Ectodermal cell (in vitro differentiated cells): ENCODE results near the gene NOXA1. TPM values are rescaled to one million over a fixed set of nuclear protein-coding genes. Genes with fewer than 3 reads are reported as not detected.
"Not testable (repeated sequence)": the region's sequence is repeated elsewhere in the genome, so short reads cannot be mapped to it uniquely, and the experiment has no call there.

Source experiments
- H3K27ac ChIP-seq: 2 replicates; pipeline ENCODE4 v1.7.0; 2013; ENCODE audit warnings: mild to moderate bottlenecking, low read depth, low read length; ENCODE audit not compliant: insufficient read depth, poor library complexity, severe bottlenecking
- H3K27me3 ChIP-seq: 2 replicates; pipeline ENCODE4 v1.7.0; 2013; ENCODE audit warnings: mild to moderate bottlenecking, low read length; ENCODE audit not compliant: insufficient read depth, control insufficient read depth, poor library complexity, severe bottlenecking
- H3K36me3 ChIP-seq: one replicate; pipeline ENCODE4 v1.7.0; 2013; ENCODE audit warnings: low read length; ENCODE audit not compliant: control insufficient read depth, insufficient read depth
- H3K4me1 ChIP-seq: one replicate; pipeline ENCODE4 v1.7.0; 2013; ENCODE audit warnings: low read length; ENCODE audit not compliant: control insufficient read depth, insufficient read depth
- H3K4me3 ChIP-seq: 2 replicates; pipeline ENCODE4 v1.7.0; 2013; ENCODE audit warnings: low read depth, low read length, control low read depth; ENCODE audit not compliant: insufficient read depth
- H3K9me3 ChIP-seq: 2 replicates; pipeline ENCODE4 v1.7.0; 2013; ENCODE audit warnings: mild to moderate bottlenecking, low read length, moderate library complexity; ENCODE audit not compliant: control insufficient read depth
- WGBS, 2 experiments: methylation state at CpG; one replicate each; pipeline ENCODE4 v1.1.7; 2013; ENCODE audit warnings: missing lambda C conversion rate in 2 of 2; 5-methylcytosine and 5-hydroxymethylcytosine counted together
- polyA plus RNA-seq, 4 experiments: library from polyadenylated mRNA; stranded (reverse); fragments of 50-300 nt; gene quantifications; one replicate each; pipeline ENCODE4 v1.2.3, GENCODE V29; 2013

Gene NOXA1, protein sequence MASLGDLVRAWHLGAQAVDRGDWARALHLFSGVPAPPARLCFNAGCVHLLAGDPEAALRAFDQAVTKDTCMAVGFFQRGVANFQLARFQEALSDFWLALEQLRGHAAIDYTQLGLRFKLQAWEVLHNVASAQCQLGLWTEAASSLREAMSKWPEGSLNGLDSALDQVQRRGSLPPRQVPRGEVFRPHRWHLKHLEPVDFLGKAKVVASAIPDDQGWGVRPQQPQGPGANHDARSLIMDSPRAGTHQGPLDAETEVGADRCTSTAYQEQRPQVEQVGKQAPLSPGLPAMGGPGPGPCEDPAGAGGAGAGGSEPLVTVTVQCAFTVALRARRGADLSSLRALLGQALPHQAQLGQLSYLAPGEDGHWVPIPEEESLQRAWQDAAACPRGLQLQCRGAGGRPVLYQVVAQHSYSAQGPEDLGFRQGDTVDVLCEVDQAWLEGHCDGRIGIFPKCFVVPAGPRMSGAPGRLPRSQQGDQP
- 1.1 TPM for polyA plus RNA-seq (2013, experiment 1 of 4)
- polyA plus RNA-seq (2013, experiment 2 of 4), result 0.59 TPM
- polyA plus RNA-seq (2013, experiment 3 of 4), result 1.3 TPM
- 1.4 TPM for polyA plus RNA-seq (2013, experiment 4 of 4)

- WGBS, 2 experiments, result 1% methylated on average over 113 of the region's 113 CpGs
- Histone ChIP-seq H3K9me3 (no peaks in the 10 kb centered on the region), H3K27ac (no peak within 1 kb of the TSS), H3K27me3 (peaks cover 27% of the 10 kb centered on the region), H3K4me3 (peak within 1 kb of the TSS; percentile 65), H3K4me1 (no peaks in the 10 kb centered on the region), H3K36me3 (no peaks in the 10 kb centered on the region)
Observed at GRCh38 chr9:137422604-137423513, at the start of gene NOXA1, which contains the start of gene EXD3. TSS of gene NOXA1 (plus strand) at chr9:137423393. CDS start at chr9:137423530, 137 bp downstream. TSS of gene EXD3 (minus strand) at chr9:137423162. CDS start at chr9:137395357, 27,805 bp downstream.

DNA sequence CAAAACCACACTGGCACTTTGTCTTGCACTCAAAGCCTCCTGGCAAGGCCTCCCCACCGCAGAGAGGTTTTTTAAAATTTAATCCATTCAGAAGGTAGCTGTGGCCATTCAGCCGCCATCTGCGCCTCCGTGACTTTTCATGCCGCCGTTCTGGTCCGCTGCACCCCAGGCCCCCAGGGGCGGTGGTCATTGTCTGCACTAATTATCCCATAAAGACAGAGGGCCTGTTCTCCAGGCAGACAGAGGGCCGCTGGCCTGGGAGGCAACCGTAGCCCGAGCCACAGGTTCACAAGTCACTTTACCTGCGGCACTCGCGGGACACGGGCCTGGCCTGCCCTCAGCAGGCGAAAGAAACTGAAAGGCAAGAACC is 49.6 kb upstream of the NOXA1 start:
- no peaks in the 10 kb centered on the region for H3K36me3 ChIP-seq
- WGBS, 2 experiments, result 78 to 84% methylated on average over 16 of the region's 16 CpGs
- no peaks in the 10 kb centered on the region for H3K9me3 ChIP-seq
- H3K4me3 ChIP-seq, result no peak overlapping the region
- H3K27ac ChIP-seq, result peak overlapping the region; percentile 31
- H3K27me3 ChIP-seq, result no peaks in the 10 kb centered on the region
- peaks cover 34% of the 10 kb centered on the region for H3K4me1 ChIP-seq

DNA sequence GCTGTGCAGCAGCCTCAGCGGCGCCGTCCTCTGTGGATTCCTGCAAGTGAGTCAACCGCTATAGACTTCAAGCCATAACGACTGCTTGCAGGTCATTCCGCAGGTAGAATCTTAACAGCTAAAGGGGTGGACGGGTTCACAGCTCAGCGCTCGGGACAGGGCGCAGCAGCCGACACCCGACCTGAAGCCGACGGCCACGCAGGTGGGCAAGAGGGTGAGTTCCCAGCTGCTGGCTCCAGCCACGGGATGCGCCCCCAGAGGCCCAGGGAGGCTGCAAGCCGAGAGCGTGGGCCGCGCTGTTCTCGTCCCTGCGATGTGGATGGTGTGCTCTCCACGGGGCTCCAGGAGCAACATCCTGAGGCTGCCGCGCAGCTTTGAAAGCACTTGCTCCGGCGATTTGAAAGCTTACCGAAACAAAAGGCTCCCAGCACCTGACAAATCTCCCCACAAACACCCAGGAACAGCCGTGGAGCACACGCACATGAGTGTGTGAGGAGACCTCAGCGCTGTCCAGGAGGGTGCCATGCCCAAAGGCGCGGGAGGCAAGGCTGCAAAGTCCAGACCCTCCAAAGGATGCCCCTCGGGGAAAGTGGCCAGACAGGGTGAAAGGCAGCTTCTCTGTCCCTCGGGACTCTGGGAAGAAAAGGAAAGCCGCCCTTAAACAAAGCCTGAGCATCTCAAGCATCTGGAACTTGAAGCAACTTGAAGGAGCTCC is 48.9 kb upstream of the NOXA1 start:
- no peak overlapping the region for H3K27ac ChIP-seq
- H3K4me3 ChIP-seq, result no peak overlapping the region
- 95% methylated on average over 37 of the region's 37 CpGs for WGBS, 2 experiments
- peaks cover 28% of the 10 kb centered on the region for H3K4me1 ChIP-seq
- no peaks in the 10 kb centered on the region for H3K36me3 ChIP-seq
- H3K9me3 ChIP-seq, result no peaks in the 10 kb centered on the region
- H3K27me3 ChIP-seq, result no peaks in the 10 kb centered on the region

DNA sequence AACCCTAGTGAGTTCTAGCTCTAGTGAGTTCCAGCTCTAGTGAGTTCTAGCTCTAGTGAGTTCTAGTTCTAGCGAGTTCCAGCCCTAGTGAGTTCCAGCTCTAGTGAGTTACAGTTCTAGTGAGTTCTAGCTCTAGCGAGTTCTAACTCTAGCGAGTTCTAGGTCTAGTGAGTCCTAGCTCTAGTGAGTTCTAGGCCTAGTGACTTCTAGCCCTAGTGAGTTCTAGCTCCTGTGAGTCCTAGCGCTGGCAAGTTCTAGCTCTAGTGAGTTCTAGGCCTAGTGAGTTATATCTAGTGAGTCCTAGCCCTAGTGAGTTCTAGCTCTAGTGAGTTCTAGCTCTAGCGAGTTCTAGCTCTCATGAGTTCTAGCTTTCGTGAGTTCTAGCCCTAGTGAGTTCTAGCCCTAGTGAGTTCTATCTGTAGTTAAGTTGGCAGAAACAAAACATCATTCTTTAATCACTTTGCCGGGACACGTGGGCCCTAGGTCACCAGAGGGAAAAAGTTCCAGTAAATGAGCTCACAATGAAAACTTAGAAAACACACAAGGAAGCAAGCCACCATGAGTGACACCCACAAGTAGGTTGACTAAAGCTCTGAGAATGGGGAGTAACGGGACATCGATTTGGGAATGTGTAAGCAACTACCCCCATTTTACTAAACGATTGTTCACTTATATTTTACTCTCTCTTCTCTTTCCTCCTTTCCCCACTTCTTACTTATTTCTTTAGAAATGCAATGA is 47.7 kb upstream of the NOXA1 start:
- H3K36me3 ChIP-seq, result no peaks in the 10 kb centered on the region
- H3K4me1 ChIP-seq, result peaks cover 16% of the 10 kb centered on the region
- no peaks in the 10 kb centered on the region for H3K27me3 ChIP-seq
- H3K9me3 ChIP-seq, result no peaks in the 10 kb centered on the region
- WGBS, 2 experiments, result 95 to 96% methylated on average over 11 of the region's 11 CpGs
- no peak overlapping the region for H3K27ac ChIP-seq
- H3K4me3 ChIP-seq, result no peak overlapping the region

- WGBS, 2 experiments, result 92 to 94% methylated on average over 12 of the region's 12 CpGs
- no peak overlapping the region for H3K27ac ChIP-seq
- H3K36me3 ChIP-seq, result no peaks in the 10 kb centered on the region
- peaks cover 12% of the 10 kb centered on the region for H3K4me1 ChIP-seq
- H3K9me3 ChIP-seq, result no peaks in the 10 kb centered on the region
- no peaks in the 10 kb centered on the region for H3K27me3 ChIP-seq
- H3K4me3 ChIP-seq, result no peak overlapping the region
Observed at GRCh38 chr9:137376386-137376785, 46.8 kb upstream of the NOXA1 start.

DNA sequence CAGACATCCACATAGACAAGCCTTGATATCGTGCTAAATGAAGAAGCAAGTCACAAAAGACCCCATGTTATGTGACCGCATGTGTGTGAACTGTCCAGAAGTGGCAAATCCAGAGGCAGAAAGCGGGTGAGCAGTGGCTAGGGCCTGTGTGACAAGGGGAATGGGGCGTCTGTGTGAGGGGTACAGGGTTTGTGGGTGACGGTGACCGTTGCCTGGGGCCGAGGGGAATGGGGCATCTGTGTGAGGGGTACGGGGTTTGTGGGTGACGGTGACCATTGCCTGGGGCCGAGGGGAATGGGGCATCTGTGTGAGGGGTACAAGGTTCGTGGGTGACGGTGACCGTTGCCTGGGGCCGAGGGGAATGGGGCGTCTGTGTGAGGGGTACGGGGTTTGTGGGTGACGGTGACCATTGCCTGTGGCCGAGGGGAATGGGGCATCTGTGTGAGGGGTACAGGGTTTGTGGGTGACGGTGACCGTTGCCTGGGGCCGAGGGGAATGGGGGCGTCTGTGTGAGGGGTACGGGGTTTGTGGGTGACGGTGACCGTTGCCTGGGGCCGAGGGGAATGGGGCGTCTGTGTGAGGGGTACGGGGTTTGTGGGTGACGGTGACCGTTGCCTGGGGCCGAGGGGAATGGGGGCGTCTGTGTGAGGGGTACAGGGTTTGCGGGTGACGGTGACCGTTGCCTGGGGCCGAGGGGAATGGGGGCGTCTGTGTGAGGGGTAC is 44.3 kb upstream of the NOXA1 start:
- H3K4me1 ChIP-seq, H3K27ac ChIP-seq, H3K4me3 ChIP-seq, H3K36me3 ChIP-seq, H3K27me3 ChIP-seq, H3K9me3 ChIP-seq: not testable (repeated sequence)
- 92% methylated on average over 29 to 33 of the region's 37 CpGs for WGBS, 2 experiments

- Histone ChIP-seq H3K36me3 (no peaks in the 10 kb centered on the region), H3K27ac (no peak overlapping the region), H3K4me3 (no peak overlapping the region), H3K4me1 (no peaks in the 10 kb centered on the region), H3K27me3 (no peaks in the 10 kb centered on the region), H3K9me3 (no peaks in the 10 kb centered on the region)
- WGBS, 2 experiments, result 89 to 93% methylated on average over 12 of the region's 12 CpGs
Observed at GRCh38 chr9:137379761-137380161, 43.4 kb upstream of the NOXA1 start.

DNA sequence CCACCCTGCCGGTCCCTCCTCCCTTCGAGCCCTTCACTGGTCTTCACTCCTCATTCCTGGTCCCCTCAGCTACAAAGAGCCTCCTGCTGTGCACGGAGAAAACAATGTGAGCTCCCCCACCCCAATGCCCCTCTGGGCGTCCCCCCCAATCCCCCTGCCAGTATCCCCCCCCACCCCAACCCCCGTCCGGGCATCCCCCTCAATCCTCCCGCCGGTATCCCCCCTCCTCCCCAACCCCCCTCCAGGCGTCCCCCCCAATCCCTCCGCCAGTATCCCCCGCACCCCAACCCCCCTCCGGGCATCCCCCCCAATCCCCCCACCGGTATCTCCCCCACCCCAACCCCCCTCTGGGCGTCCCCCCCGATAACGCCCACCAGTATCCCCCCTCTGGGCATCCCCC is 43.0 kb upstream of the NOXA1 start:
- Histone ChIP-seq H3K27ac (no peak overlapping the region), H3K36me3 (no peaks in the 10 kb centered on the region), H3K4me1 (no peaks in the 10 kb centered on the region), H3K9me3 (no peaks in the 10 kb centered on the region), H3K4me3 (no peak overlapping the region), H3K27me3 (no peaks in the 10 kb centered on the region)
- WGBS, 2 experiments, result 79 to 85% methylated on average over 2 to 3 of the region's 16 CpGs

- H3K9me3 ChIP-seq, result no peaks in the 10 kb centered on the region
- H3K36me3 ChIP-seq, result no peaks in the 10 kb centered on the region
- H3K27ac ChIP-seq, result no peak overlapping the region
- H3K27me3 ChIP-seq, result no peaks in the 10 kb centered on the region
- H3K4me1 ChIP-seq, result no peaks in the 10 kb centered on the region
- 92 to 95% methylated on average over 4 of the region's 7 CpGs for WGBS, 2 experiments
- H3K4me3 ChIP-seq, result no peak overlapping the region
Observed at GRCh38 chr9:137380606-137381005, 42.6 kb upstream of the NOXA1 start.
